WTC11 (cell line): Measurements from ENCODE around the gene KCNJ18.
"Not testable (repeated sequence)": the region's sequence is repeated elsewhere in the genome, so short reads cannot be mapped to it uniquely, and the experiment has no call there.

ENCODE experiments used
- ATF1 ChIP-seq: sonication (generic); formaldehyde crosslinking; IDR thresholded peaks from 2 replicates; pipeline ENCODE4 v1.8.1; 2023; ENCODE audit warnings: mild to moderate bottlenecking, moderate library complexity, missing genetic modification reagents
- CBFB ChIP-seq: sonication (generic); formaldehyde crosslinking; IDR thresholded peaks from 2 replicates; pipeline ENCODE4 v1.8.1; 2022; ENCODE audit warnings: mild to moderate bottlenecking, low read depth, missing genetic modification reagents
- CREM ChIP-seq: sonication (generic); formaldehyde crosslinking; IDR thresholded peaks from 2 replicates; pipeline ENCODE4 v1.8.1; 2022; ENCODE audit warnings: mild to moderate bottlenecking, missing genetic modification reagents, moderate library complexity
- ELF4 ChIP-seq: sonication (generic); formaldehyde crosslinking; IDR thresholded peaks from 2 replicates; pipeline ENCODE4 v1.8.1; 2022; ENCODE audit warnings: low read depth, mild to moderate bottlenecking, moderate library complexity, missing genetic modification reagents
- FOXK1 ChIP-seq: sonication (generic); formaldehyde crosslinking; IDR thresholded peaks from 2 replicates; pipeline ENCODE4 v1.8.0; 2022; ENCODE audit warnings: mild to moderate bottlenecking, moderate library complexity, missing genetic modification reagents
- SP1 ChIP-seq: sonication (generic); formaldehyde crosslinking; conservative IDR thresholded peaks from 2 replicates; pipeline ENCODE4 v1.8.1; 2022; ENCODE audit warnings: missing genetic modification reagents
- ZNF219 ChIP-seq: sonication (generic); formaldehyde crosslinking; IDR thresholded peaks from 2 replicates; pipeline ENCODE4 v1.8.0; 2023; ENCODE audit warnings: missing genetic modification reagents, mild to moderate bottlenecking, borderline replicate concordance
- ZNF671 ChIP-seq: fragments of 250-450 bp; sonication (Bioruptor Pico); IDR thresholded peaks from 2 replicates; pipeline ENCODE4 v1.8.0; 2021; ENCODE audit warnings: mild to moderate bottlenecking
- TF ChIP-seq, protein P1 (sequence below): fragments of 200-600 bp; IDR thresholded peaks from 2 replicates; pipeline ENCODE4 v1.8.0; 2022; ENCODE audit warnings: antibody characterized with exemption
- TF ChIP-seq, protein P2 (sequence below): sonication (generic); formaldehyde crosslinking; IDR thresholded peaks from 2 replicates; pipeline ENCODE4 v1.8.0; 2022; ENCODE audit warnings: mild to moderate bottlenecking, missing genetic modification reagents
- TF ChIP-seq, protein P3 (sequence below): sonication (generic); formaldehyde crosslinking; IDR thresholded peaks from 2 replicates; pipeline ENCODE4 v1.8.1; 2023; ENCODE audit warnings: mild to moderate bottlenecking, missing genetic modification reagents, moderate library complexity
- TF ChIP-seq, protein P4 (sequence below): sonication (generic); formaldehyde crosslinking; conservative IDR thresholded peaks from 2 replicates; pipeline ENCODE4 v1.8.1; 2022; ENCODE audit warnings: mild to moderate bottlenecking, missing genetic modification reagents
- TF ChIP-seq, protein P5 (sequence below): sonication (generic); formaldehyde crosslinking; IDR thresholded peaks from 2 replicates; pipeline ENCODE4 v1.8.1; 2023; ENCODE audit warnings: mild to moderate bottlenecking, missing genetic modification reagents, moderate library complexity
- TF ChIP-seq, protein P6 (sequence below): sonication (generic); formaldehyde crosslinking; IDR thresholded peaks from 2 replicates; pipeline ENCODE4 v1.8.0; 2023; ENCODE audit warnings: mild to moderate bottlenecking, missing genetic modification reagents

DNA sequence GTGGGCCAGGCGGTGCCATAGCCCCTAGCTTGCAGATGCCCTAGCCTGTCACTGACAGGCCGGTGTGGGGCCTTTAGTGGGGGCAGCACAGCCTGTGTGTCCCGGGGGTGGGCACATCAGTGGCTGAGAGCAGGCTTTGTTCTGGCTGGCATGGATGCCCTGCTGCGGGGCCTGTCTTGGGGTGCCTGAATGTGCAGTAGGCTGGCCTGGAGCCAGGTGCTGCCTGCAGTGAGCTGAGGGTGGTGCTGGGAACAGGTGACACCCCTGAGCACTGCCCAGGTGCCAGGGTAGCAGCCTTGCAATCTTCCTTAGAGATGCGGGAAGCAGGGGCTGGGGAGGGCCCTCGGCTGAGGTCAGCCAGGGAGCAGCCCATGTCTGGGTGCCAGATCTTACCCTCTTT, 8.8 kb downstream of the KCNJ18 start:
- TF ChIP-seq, protein P1, sequence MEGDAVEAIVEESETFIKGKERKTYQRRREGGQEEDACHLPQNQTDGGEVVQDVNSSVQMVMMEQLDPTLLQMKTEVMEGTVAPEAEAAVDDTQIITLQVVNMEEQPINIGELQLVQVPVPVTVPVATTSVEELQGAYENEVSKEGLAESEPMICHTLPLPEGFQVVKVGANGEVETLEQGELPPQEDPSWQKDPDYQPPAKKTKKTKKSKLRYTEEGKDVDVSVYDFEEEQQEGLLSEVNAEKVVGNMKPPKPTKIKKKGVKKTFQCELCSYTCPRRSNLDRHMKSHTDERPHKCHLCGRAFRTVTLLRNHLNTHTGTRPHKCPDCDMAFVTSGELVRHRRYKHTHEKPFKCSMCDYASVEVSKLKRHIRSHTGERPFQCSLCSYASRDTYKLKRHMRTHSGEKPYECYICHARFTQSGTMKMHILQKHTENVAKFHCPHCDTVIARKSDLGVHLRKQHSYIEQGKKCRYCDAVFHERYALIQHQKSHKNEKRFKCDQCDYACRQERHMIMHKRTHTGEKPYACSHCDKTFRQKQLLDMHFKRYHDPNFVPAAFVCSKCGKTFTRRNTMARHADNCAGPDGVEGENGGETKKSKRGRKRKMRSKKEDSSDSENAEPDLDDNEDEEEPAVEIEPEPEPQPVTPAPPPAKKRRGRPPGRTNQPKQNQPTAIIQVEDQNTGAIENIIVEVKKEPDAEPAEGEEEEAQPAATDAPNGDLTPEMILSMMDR: not testable (repeated sequence)
- TF ChIP-seq ATF1; ZNF671 (CRISPR knock-in tag); CBFB (CRISPR knock-in tag); ZNF219 (CRISPR knock-in tag); SP1 (CRISPR knock-in tag); CREM (CRISPR knock-in tag); ELF4 (CRISPR knock-in tag); FOXK1 (CRISPR knock-in tag): not testable (repeated sequence)
- TF ChIP-seq, protein P2, sequence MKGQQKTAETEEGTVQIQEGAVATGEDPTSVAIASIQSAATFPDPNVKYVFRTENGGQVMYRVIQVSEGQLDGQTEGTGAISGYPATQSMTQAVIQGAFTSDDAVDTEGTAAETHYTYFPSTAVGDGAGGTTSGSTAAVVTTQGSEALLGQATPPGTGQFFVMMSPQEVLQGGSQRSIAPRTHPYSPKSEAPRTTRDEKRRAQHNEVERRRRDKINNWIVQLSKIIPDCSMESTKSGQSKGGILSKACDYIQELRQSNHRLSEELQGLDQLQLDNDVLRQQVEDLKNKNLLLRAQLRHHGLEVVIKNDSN (CRISPR knock-in tag): not testable (repeated sequence)
- TF ChIP-seq, protein P3, sequence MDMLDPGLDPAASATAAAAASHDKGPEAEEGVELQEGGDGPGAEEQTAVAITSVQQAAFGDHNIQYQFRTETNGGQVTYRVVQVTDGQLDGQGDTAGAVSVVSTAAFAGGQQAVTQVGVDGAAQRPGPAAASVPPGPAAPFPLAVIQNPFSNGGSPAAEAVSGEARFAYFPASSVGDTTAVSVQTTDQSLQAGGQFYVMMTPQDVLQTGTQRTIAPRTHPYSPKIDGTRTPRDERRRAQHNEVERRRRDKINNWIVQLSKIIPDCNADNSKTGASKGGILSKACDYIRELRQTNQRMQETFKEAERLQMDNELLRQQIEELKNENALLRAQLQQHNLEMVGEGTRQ: not testable (repeated sequence)
- TF ChIP-seq, protein P4, sequence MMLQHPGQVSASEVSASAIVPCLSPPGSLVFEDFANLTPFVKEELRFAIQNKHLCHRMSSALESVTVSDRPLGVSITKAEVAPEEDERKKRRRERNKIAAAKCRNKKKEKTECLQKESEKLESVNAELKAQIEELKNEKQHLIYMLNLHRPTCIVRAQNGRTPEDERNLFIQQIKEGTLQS (CRISPR knock-in tag): not testable (repeated sequence)
- TF ChIP-seq, protein P5, sequence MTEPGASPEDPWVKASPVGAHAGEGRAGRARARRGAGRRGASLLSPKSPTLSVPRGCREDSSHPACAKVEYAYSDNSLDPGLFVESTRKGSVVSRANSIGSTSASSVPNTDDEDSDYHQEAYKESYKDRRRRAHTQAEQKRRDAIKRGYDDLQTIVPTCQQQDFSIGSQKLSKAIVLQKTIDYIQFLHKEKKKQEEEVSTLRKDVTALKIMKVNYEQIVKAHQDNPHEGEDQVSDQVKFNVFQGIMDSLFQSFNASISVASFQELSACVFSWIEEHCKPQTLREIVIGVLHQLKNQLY (CRISPR knock-in tag): not testable (repeated sequence)
- TF ChIP-seq, protein P6, sequence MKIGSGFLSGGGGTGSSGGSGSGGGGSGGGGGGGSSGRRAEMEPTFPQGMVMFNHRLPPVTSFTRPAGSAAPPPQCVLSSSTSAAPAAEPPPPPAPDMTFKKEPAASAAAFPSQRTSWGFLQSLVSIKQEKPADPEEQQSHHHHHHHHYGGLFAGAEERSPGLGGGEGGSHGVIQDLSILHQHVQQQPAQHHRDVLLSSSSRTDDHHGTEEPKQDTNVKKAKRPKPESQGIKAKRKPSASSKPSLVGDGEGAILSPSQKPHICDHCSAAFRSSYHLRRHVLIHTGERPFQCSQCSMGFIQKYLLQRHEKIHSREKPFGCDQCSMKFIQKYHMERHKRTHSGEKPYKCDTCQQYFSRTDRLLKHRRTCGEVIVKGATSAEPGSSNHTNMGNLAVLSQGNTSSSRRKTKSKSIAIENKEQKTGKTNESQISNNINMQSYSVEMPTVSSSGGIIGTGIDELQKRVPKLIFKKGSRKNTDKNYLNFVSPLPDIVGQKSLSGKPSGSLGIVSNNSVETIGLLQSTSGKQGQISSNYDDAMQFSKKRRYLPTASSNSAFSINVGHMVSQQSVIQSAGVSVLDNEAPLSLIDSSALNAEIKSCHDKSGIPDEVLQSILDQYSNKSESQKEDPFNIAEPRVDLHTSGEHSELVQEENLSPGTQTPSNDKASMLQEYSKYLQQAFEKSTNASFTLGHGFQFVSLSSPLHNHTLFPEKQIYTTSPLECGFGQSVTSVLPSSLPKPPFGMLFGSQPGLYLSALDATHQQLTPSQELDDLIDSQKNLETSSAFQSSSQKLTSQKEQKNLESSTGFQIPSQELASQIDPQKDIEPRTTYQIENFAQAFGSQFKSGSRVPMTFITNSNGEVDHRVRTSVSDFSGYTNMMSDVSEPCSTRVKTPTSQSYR (CRISPR knock-in tag): not testable (repeated sequence)
